HFF-Myc (cell line): ENCODE measurements around the gene SALL2.

ENCODE experiments used
- DNase-seq: peaks from one replicate; pipeline ENCODE4 v3.0.0-alpha.2; 2011; ENCODE audit warnings: low read depth; ENCODE audit errors: extremely low read depth
- H3K4me3 ChIP-seq: replicated peaks from 2 replicates; pipeline ENCODE4 v1.5.1; 2011; ENCODE audit warnings: low read depth, mild to moderate bottlenecking, control low read depth, low read length
- TF ChIP-seq, protein P1 (sequence below): IDR thresholded peaks from 2 replicates; pipeline ENCODE4 v1.5.1; 2012; ENCODE audit warnings: mild to moderate bottlenecking, low read depth, low read length, control low read depth; ENCODE audit errors: missing control alignments

SALL2 gene

DNA sequence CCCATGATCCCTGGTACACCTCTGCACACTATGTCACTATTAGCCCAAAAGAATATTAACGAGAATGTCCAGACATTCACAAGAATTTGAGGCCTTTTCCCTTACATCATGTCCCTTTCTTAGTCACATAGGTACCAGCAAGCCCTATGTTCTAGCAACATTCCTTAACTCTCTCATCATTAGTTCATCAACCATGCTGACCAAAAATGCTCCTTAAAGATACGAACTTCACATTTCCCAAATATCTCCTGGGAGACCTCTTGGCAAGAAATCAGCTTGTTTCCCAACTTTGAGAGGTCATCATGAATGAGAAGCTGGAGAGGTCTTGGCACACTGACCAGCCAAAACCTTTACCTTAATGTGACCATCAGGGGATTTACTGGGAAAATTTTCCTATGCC lies 4.6 kb downstream of the SALL2 start:
- DNase-seq: no peak
- TF ChIP-seq, protein P1, sequence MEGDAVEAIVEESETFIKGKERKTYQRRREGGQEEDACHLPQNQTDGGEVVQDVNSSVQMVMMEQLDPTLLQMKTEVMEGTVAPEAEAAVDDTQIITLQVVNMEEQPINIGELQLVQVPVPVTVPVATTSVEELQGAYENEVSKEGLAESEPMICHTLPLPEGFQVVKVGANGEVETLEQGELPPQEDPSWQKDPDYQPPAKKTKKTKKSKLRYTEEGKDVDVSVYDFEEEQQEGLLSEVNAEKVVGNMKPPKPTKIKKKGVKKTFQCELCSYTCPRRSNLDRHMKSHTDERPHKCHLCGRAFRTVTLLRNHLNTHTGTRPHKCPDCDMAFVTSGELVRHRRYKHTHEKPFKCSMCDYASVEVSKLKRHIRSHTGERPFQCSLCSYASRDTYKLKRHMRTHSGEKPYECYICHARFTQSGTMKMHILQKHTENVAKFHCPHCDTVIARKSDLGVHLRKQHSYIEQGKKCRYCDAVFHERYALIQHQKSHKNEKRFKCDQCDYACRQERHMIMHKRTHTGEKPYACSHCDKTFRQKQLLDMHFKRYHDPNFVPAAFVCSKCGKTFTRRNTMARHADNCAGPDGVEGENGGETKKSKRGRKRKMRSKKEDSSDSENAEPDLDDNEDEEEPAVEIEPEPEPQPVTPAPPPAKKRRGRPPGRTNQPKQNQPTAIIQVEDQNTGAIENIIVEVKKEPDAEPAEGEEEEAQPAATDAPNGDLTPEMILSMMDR: no peak
- no peak overlapping the region for H3K4me3 ChIP-seq

DNA sequence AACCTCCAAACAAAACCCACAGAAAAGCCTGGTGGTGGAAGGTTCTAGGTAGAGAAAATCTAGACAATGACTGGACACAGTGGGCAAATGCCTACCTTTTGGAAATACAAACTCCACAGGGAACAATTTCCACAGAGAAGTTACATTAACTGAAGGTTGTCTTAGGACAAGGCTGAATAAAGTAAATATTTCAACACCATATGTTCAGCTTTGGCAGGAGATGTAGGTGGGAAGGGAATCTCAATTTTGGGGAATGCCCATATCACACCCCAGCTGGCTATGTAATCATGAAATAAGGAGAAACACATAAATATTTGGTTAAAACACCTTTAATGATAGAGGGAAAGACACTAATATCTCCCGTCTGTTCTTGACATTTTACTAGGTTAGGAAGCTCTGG lies 5.4 kb downstream of the SALL2 start:
- no peak for DNase-seq
- TF ChIP-seq, protein P1: no peak
- no peak overlapping the region for H3K4me3 ChIP-seq

DNA sequence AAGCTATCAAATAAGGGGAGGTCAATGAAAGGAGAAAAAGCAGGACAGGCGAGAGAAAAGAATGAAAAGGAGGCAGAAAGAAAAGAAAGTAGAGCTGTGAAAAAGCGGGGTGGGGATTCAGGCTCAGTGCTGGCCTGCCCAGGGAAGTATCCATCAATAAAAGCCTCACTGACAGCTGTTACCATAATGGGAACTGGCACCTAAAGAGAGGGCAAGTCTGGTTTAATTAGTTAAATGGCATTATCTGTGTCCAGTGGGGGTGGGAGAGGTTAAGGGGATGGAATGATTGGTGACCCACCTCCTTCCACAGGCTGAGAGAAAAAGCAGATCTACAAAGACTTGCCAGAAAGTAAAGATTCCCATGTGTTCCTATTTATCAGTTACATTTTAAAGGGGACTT lies 7.4 kb downstream of the SALL2 start:
- TF ChIP-seq, protein P1: no peak
- DNase-seq: no peak
- H3K4me3 ChIP-seq: no peak overlapping the region

- TF ChIP-seq, protein P1: no peak
- no peak for DNase-seq
Observed at GRCh38 chr14:21514341-21514740, 11.8 kb downstream of the SALL2 start.

DNA sequence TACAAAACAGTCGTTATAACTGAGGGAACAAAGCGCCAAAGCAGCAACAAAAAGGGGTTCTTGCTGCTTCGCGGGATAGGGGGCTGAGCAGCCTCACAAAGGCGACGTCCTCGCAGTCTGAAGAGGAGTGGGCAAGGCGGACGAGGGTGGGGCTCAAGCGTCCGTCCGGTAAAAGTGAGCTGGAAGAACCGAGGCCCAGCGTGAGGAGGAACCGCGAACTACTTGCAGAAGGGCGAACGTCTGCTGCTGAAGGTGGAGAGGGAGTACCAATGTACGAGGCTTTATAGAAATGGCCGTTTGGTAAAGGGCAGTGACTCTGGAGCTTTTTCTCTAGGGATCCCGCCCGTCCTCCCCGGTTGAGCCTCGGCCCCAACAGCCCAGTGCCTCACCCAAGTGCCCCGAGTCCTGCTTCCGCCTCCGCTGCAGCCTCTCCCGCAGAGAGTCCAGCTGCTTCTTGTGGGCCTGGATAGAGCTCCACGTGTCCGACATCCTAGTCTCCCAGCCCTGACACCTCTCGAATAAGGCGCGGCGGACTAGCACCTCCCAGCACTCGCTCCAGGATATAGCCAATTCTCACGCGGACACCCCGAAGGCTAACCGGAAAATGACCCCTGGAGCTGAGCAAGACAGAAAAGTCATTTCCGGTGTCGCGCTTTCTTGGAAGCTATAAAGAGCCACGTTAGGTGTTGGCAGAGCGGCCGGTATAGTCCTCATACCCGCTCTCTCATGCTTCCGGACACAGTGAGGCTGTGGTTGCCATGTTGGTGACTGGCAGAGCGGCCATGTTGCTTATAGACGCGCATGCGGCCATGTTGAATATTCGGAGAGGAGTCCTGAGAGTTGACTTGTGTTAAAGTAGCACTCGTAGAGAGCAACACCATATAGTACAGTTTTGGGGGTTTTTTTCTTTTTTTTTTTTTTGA lies 15.2 kb downstream of the SALL2 start, which contains the start of gene METTL3:
Gene METTL3, minus strand, starts transcription at position 606 of the 923 bp plus-strand sequence. Its CDS starts 117 bp downstream, at position 489.
- DNase-seq: peak; percentile 98
- TF ChIP-seq, protein P1: no peak
- peak within 1 kb of the TSS; percentile 83 for H3K4me3 ChIP-seq

More at GRCh38 chr14:21514341-21514740, 11.8 kb downstream of the SALL2 start:
- no peak overlapping the region for H3K4me3 ChIP-seq

GRCh38 chr14:21509432-21510143 lies 16.6 kb downstream of the SALL2 start:
- peak overlapping the region; percentile 83 for H3K4me3 ChIP-seq
- TF ChIP-seq, protein P1: no peak
- DNase-seq: no peak
